CD14-positive monocyte (primary cell): ENCODE data around the gene BTBD7. TPM values are rescaled to one million over a fixed set of nuclear protein-coding genes. Genes with fewer than 3 reads are reported as not detected.

Experiments
- DNase-seq, 3 donors: peaks; one replicate each; pipeline ENCODE4 v3.0.0-alpha.2; 2011 to 2022
- H2AFZ ChIP-seq: 2 replicates; pipeline ENCODE4 v1.6.0; 2012; ENCODE audit warnings: mild to moderate bottlenecking, low read depth, low read length, inconsistent platforms; ENCODE audit not compliant: insufficient read depth, poor library complexity, severe bottlenecking
- H3K27ac ChIP-seq, 2 donors: 1 replicate in 1 of 2; 2 replicates in 1 of 2; pipeline ENCODE4 v1.5.1; 2012 to 2013; ENCODE audit warnings: low read length in 2 of 2, control low read depth in 1 of 2, inconsistent platforms in 1 of 2, low read depth in 1 of 2, mild to moderate bottlenecking in 1 of 2
- H3K27me3 ChIP-seq, 2 donors: one replicate each; pipeline versions ENCODE4 v1.6.0 to v1.6.1; 2011 to 2013; ENCODE audit warnings: low read length in 2 of 2; ENCODE audit not compliant: control insufficient read depth in 2 of 2, insufficient read depth in 2 of 2
- H3K36me3 ChIP-seq, 2 donors: replicated peaks in 1 of 2; 1 replicate in 1 of 2; 2 replicates in 1 of 2; pipeline versions ENCODE4 v1.5.1 to v1.6.1; 2012 to 2013; ENCODE audit warnings: low read length in 2 of 2, control low read depth in 1 of 2, inconsistent platforms in 1 of 2, mild to moderate bottlenecking in 1 of 2; ENCODE audit not compliant: insufficient read depth in 2 of 2, control insufficient read depth in 1 of 2
- H3K4me1 ChIP-seq, 2 donors: 1 replicate in 1 of 2; 2 replicates in 1 of 2; pipeline versions ENCODE4 v1.5.1 to v1.6.1; 2012 to 2013; ENCODE audit warnings: low read length in 2 of 2, control low read depth in 1 of 2, inconsistent platforms in 1 of 2, mild to moderate bottlenecking in 1 of 2, moderate library complexity in 1 of 2; ENCODE audit not compliant: insufficient read depth in 2 of 2, control insufficient read depth in 1 of 2
- H3K4me2 ChIP-seq: replicated peaks from 2 replicates; pipeline ENCODE3; 2012; ENCODE audit warnings: low read length, moderate library complexity, mild to moderate bottlenecking; ENCODE audit not compliant: poor library complexity, severe bottlenecking; ENCODE audit errors: extremely low read depth
- H3K4me3 ChIP-seq, 3 experiments: fragments of 200-600 bp in 1 of 3; sonication (generic) in 1 of 3; replicated peaks in 1 of 3; 1 replicate in 2 of 3; 2 replicates in 1 of 3; pipeline ENCODE4 v1.5.1; 2011 to 2013; ENCODE audit warnings: low read length in 3 of 3, mild to moderate bottlenecking in 3 of 3, control low read depth in 2 of 3, low read depth in 2 of 3, inconsistent platforms in 1 of 3, moderate library complexity in 1 of 3
- H3K79me2 ChIP-seq: 2 replicates; pipeline ENCODE4 v1.6.0; 2012; ENCODE audit warnings: mild to moderate bottlenecking, control low read depth, inconsistent platforms, low read length, moderate library complexity; ENCODE audit not compliant: insufficient read depth
- H3K9ac ChIP-seq: 2 replicates; pipeline ENCODE4 v1.6.0; 2017; ENCODE audit warnings: low read length, mild to moderate bottlenecking; ENCODE audit not compliant: insufficient read depth, poor library complexity, severe bottlenecking
- H3K9me3 ChIP-seq, 2 donors: replicated peaks in 1 of 2; 1 replicate in 1 of 2; 2 replicates in 1 of 2; pipeline versions ENCODE4 v1.5.1 to v1.6.1; 2012 to 2013; ENCODE audit warnings: low read length in 2 of 2, control low read depth in 1 of 2; ENCODE audit not compliant: control insufficient read depth in 1 of 2, insufficient read depth in 1 of 2
- H4K20me1 ChIP-seq: 2 replicates; pipeline ENCODE4 v1.6.0; 2012; ENCODE audit warnings: mild to moderate bottlenecking, low read length, control low read depth, moderate library complexity; ENCODE audit not compliant: insufficient read depth
- H3K27ac Mint-ChIP-seq, 7 donors: one replicate each; pipeline ENCODE4 v1.8.0; 2020; ENCODE audit warnings: mild to moderate bottlenecking in 7 of 7, mixed read lengths in 7 of 7, moderate library complexity in 6 of 7, inconsistent platforms in 2 of 7
- H3K27me3 Mint-ChIP-seq, 3 donors: one replicate each; pipeline ENCODE4 v1.8.0; 2021 to 2022; ENCODE audit warnings: low read depth in 3 of 3, mild to moderate bottlenecking in 3 of 3, mixed read lengths in 3 of 3, moderate library complexity in 3 of 3, inconsistent platforms in 1 of 3
- H3K36me3 Mint-ChIP-seq, 2 donors: one replicate each; pipeline ENCODE4 v1.8.0; 2020; ENCODE audit warnings: mixed read lengths in 2 of 2, inconsistent platforms in 1 of 2, mild to moderate bottlenecking in 1 of 2
- H3K4me1 Mint-ChIP-seq: one replicate; pipeline ENCODE4 v1.8.0; 2020; ENCODE audit warnings: mild to moderate bottlenecking, mixed read lengths
- H3K4me3 Mint-ChIP-seq, 2 donors: one replicate each; pipeline ENCODE4 v1.8.0; 2020; ENCODE audit warnings: mild to moderate bottlenecking in 2 of 2, mixed read lengths in 2 of 2, moderate library complexity in 1 of 2
- H3K9me3 Mint-ChIP-seq, 7 donors: one replicate each; pipeline ENCODE4 v1.8.0; 2020 to 2022; ENCODE audit warnings: mixed read lengths in 7 of 7, mild to moderate bottlenecking in 6 of 7, moderate library complexity in 6 of 7, inconsistent platforms in 2 of 7
- CTCF ChIP-seq: fragments of 200-600 bp; IDR thresholded peaks from one replicate; pipeline ENCODE4 v1.8.0; 2022; ENCODE audit warnings: antibody characterized with exemption, mild to moderate bottlenecking
- WGBS: methylation state at CpG from one replicate; pipeline ENCODE4 v1.1.5; 2013; ENCODE audit warnings: missing lambda C conversion rate; ENCODE audit not compliant: insufficient coverage; 5-methylcytosine and 5-hydroxymethylcytosine counted together
- intact Hi-C, 2 donors: fragments of 100-400 bp; cut with micrococcal nuclease; formaldehyde crosslinking; loops; one replicate each; pipeline versions ENCODE4 v1.15.0 to v1.15.1; 2023
- polyA plus RNA-seq, 3 donors: library from polyadenylated mRNA; depleted of rRNA in 1 of 3; unstranded in 2 of 3; stranded (reverse) in 1 of 3; fragments of 300-500 nt in 2 of 3; fragments of >200 nt in 1 of 3; fragmentation: Illumina TruSeq in 2 of 3; gene quantifications; 1 replicate in 2 of 3; 2 replicates in 1 of 3; pipeline ENCODE4 v1.2.3, GENCODE V29; 2012 to 2021

The BTBD7 gene
- polyA plus RNA-seq, 3 donors: 8.3 to 8.6 (median 8.5) TPM

- TF ChIP-seq CTCF: no peak
- Mint-ChIP-seq H3K9me3 (peaks cover 0 to 3% (median 0%) of the 10 kb centered on the region in 7 donors), H3K27ac (peak overlapping the region; percentile 35 to 82 (median 72)), H3K36me3 (peaks cover 5 to 7% of the 10 kb centered on the region in 2 donors), H3K27me3 (no peaks in the 10 kb centered on the region), H3K4me1 (peaks cover 38% of the 10 kb centered on the region), H3K4me3 (peak overlapping the region in 1 of 2 donors; percentile 74)
- H3K27me3 ChIP-seq: no peaks in the 10 kb centered on the region
- intact Hi-C loops: no loop called here
- H2AFZ ChIP-seq: no peak overlapping the region
- peaks cover 96% of the 10 kb centered on the region for H3K79me2 ChIP-seq
- peak overlapping the region; percentile 57 for H3K4me2 ChIP-seq
- no peaks in the 10 kb centered on the region for H3K9me3 ChIP-seq
- peaks cover 18 to 31% of the 10 kb centered on the region in 2 donors for H3K4me1 ChIP-seq
- peaks cover 98% of the 10 kb centered on the region for H4K20me1 ChIP-seq
- H3K27ac ChIP-seq: peak overlapping the region in 1 of 2 donors; percentile 57
- H3K36me3 ChIP-seq: peaks cover 0 to 13% of the 10 kb centered on the region in 2 donors
- peak overlapping the region in 1 of 3 experiments; percentile 49 for H3K4me3 ChIP-seq
- WGBS: 100% methylated on average over 1 of the region's 7 CpGs
- H3K9ac ChIP-seq: no peak overlapping the region
- DNase-seq: no peak
These were observed 15.5 kb downstream of the BTBD7 start for GRCh38 chr14:93317210-93317874.

- H3K36me3 Mint-ChIP-seq: peaks cover 2 to 4% of the 10 kb centered on the region in 2 donors
- intact Hi-C loops: no loop called here
- WGBS: 100% methylated on average over 1 of the region's 4 CpGs
- Histone ChIP-seq H3K4me1 (peaks cover 18 to 31% of the 10 kb centered on the region in 2 donors), H3K4me2 (no peak overlapping the region), H2AFZ (no peak overlapping the region), H3K27ac (peak overlapping the region in 1 of 2 donors; percentile 6), H3K9ac (no peak overlapping the region), H3K9me3 (no peaks in the 10 kb centered on the region), H3K27me3 (no peaks in the 10 kb centered on the region), H3K79me2 (peaks cover 96% of the 10 kb centered on the region), H3K36me3 (peaks cover 0 to 8% of the 10 kb centered on the region in 2 donors), H4K20me1 (peaks cover 98% of the 10 kb centered on the region), H3K4me3 (no peak overlapping the region)
- H3K4me3 Mint-ChIP-seq: no peak overlapping the region
- TF ChIP-seq CTCF: no peak
- peaks cover 0 to 3% (median 0%) of the 10 kb centered on the region in 7 donors for H3K9me3 Mint-ChIP-seq
- peaks cover 35% of the 10 kb centered on the region for H3K4me1 Mint-ChIP-seq
- no peak for DNase-seq
- H3K27me3 Mint-ChIP-seq: no peaks in the 10 kb centered on the region
- peak overlapping the region in 1 of 7 donors; percentile 32 for H3K27ac Mint-ChIP-seq
These were observed 16.1 kb downstream of the BTBD7 start for GRCh38 chr14:93316716-93317115.
